Neural crest cell (in vitro differentiated cells): ENCODE results near the gene SMTNL1. TPM values are rescaled to one million over a fixed set of nuclear protein-coding genes. Genes with fewer than 3 reads are reported as not detected.
A peak's percentile ranks its signal among the peaks of the same experiment; 100 is the strongest.

Source experiments
- DNase-seq: peaks from one replicate; pipeline ENCODE4 v3.0.0; 2021; ENCODE audit warnings: low read depth, mixed read lengths, low spot score
- H3K27ac Mint-ChIP-seq: one replicate; pipeline ENCODE4 v1.8.0; 2021; ENCODE audit warnings: mild to moderate bottlenecking, mixed read lengths; ENCODE audit not compliant: unreplicated experiment
- H3K27me3 Mint-ChIP-seq: 2 replicates; pipeline ENCODE4 v1.8.0; 2021; ENCODE audit warnings: low read depth, mild to moderate bottlenecking, mixed read lengths
- H3K36me3 Mint-ChIP-seq: 2 replicates; pipeline ENCODE4 v1.8.0; 2021; ENCODE audit warnings: low read depth, mild to moderate bottlenecking, mixed read lengths
- H3K4me1 Mint-ChIP-seq: 2 replicates; pipeline ENCODE4 v1.8.0; 2021; ENCODE audit warnings: mixed read lengths
- H3K4me3 Mint-ChIP-seq: one replicate; pipeline ENCODE4 v1.8.0; 2021; ENCODE audit warnings: mild to moderate bottlenecking, mixed read lengths
- H3K9me3 Mint-ChIP-seq: 2 replicates; pipeline ENCODE4 v1.8.0; 2021; ENCODE audit warnings: mixed read lengths
- total RNA-seq: library from RNA; stranded (reverse); gene quantifications from 2 replicates; pipeline ENCODE4 v1.2.1, GENCODE V29; 2021
- TF ChIP-seq, protein P1 (sequence below): fragments of 200-600 bp; sonication (generic); conservative IDR thresholded peaks from 2 replicates; pipeline ENCODE4 v1.5.0; 2021; ENCODE audit warnings: antibody characterized with exemption, mild to moderate bottlenecking

The SMTNL1 gene
- total RNA-seq, 1 donor from 2014 or later = not detected

DNA sequence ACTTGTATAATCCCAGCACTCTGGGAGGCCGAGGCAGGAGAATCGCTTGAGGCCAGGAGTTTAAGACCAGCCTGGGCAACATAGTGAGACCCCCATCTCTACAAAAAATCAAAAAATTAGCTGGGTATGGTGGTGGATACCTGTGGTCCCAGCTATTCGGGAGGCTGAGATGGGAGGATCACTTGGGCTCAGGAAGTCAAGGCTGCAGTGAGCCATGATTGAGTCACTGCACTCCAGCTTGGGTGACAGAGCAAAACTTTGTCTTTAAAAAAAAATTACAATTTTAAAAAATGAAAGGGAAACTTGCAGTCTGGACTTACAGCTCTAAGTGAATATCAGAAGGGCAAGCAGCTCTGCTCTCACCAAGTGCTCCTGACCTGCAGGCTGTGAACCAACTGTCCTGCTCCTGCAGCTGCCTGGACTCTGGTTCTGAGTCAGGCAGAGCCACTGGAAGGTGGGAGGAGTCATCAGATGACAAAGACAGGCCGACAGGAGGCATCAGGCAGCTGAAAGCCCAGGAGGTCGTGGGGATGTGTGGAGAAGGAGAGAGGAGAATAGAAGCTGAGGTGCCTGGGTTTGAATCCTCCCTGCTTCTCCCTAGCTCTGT lies 9.6 kb downstream of the SMTNL1 start:
- no peak for DNase-seq
- Mint-ChIP-seq H3K9me3 (no peaks in the 10 kb centered on the region), H3K36me3 (peaks cover 2% of the 10 kb centered on the region), H3K27ac (peak overlapping the region; percentile 50), H3K4me1 (peaks cover 4% of the 10 kb centered on the region), H3K27me3 (peaks cover 7% of the 10 kb centered on the region), H3K4me3 (no peak overlapping the region)
- TF ChIP-seq, protein P1, sequence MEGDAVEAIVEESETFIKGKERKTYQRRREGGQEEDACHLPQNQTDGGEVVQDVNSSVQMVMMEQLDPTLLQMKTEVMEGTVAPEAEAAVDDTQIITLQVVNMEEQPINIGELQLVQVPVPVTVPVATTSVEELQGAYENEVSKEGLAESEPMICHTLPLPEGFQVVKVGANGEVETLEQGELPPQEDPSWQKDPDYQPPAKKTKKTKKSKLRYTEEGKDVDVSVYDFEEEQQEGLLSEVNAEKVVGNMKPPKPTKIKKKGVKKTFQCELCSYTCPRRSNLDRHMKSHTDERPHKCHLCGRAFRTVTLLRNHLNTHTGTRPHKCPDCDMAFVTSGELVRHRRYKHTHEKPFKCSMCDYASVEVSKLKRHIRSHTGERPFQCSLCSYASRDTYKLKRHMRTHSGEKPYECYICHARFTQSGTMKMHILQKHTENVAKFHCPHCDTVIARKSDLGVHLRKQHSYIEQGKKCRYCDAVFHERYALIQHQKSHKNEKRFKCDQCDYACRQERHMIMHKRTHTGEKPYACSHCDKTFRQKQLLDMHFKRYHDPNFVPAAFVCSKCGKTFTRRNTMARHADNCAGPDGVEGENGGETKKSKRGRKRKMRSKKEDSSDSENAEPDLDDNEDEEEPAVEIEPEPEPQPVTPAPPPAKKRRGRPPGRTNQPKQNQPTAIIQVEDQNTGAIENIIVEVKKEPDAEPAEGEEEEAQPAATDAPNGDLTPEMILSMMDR = no peak

DNA sequence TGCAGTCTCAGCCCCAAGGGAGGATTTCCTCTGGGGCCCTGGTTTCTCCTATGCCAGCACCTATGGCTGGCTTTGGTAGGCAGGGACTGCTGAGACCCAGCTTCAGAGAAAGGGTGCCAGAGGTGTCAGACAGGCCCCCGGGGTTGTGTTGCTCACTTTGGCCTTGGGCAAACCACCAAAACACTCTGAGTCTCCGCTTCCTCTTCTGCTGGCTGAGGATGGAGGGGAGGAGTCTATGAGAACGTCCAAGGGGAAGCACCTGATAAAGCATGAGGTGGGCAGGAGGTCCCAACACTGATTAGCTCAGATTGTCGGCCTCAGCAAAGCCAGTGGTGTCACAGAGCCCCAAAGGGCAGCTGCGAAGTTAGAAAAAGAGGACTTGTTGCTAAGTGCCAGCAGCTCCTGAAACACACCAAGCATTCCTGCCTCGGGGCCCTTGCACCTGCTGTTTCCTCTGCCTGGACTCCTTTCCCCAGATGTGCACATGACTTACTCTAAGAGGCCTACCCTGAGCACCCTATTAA lies 10.5 kb downstream of the SMTNL1 start:
- H3K36me3 Mint-ChIP-seq = peaks cover 2% of the 10 kb centered on the region
- H3K4me1 Mint-ChIP-seq = peaks cover 4% of the 10 kb centered on the region
- H3K27me3 Mint-ChIP-seq = peaks cover 3% of the 10 kb centered on the region
- TF ChIP-seq, protein P1 = no peak
- no peak overlapping the region for H3K4me3 Mint-ChIP-seq
- H3K9me3 Mint-ChIP-seq = no peaks in the 10 kb centered on the region
- no peak for DNase-seq
- H3K27ac Mint-ChIP-seq = no peak overlapping the region

DNA sequence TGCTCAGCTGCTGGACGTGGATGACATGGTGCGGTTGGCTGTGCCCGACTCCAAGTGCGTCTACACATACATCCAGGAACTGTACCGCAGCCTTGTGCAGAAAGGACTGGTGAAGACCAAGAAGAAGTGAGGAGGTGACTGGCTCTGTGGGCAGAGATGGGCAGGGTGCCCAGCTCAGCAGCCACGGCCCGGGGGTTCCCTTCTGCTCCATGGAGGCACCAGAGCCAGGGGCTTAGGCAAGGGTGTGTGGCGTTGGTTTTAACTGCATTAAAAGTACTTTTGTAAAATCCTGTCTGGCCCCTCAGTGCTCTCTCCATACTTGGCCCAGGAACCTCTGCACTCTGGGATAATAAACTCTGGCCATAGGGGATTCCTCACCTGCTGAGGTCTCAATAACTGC lies 12.6 kb downstream of the SMTNL1 start:
- Mint-ChIP-seq H3K27ac (no peak overlapping the region), H3K4me3 (no peak overlapping the region), H3K4me1 (peaks cover 4% of the 10 kb centered on the region), H3K36me3 (peaks cover 2% of the 10 kb centered on the region), H3K9me3 (no peaks in the 10 kb centered on the region), H3K27me3 (no peaks in the 10 kb centered on the region)
- DNase-seq = no peak
- TF ChIP-seq, protein P1 = no peak

DNA sequence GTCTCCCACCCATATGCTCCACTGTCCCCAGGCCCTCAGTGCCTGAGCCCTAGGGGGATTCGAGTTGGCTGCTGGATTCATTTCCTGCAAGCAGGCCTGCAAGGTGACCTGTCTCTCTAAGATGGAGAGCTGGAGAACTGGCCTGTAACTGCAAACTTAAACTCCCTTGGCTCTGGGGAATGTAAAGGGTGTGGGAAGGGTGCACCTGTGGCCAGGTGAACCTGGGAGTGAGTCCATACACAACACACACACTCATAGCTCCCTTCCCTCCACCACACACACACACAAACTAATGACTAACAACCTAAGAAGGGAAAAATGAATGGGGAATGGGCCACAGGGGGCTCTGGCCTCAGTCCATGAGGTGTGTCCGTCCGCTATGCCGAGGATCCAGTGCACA lies 14.5 kb downstream of the SMTNL1 start:
- H3K27me3 Mint-ChIP-seq = no peaks in the 10 kb centered on the region
- no peak overlapping the region for H3K27ac Mint-ChIP-seq
- H3K36me3 Mint-ChIP-seq = peaks cover 5% of the 10 kb centered on the region
- H3K4me1 Mint-ChIP-seq = peaks cover 4% of the 10 kb centered on the region
- no peaks in the 10 kb centered on the region for H3K9me3 Mint-ChIP-seq
- TF ChIP-seq, protein P1 = no peak
- no peak overlapping the region for H3K4me3 Mint-ChIP-seq
- DNase-seq = no peak

DNA sequence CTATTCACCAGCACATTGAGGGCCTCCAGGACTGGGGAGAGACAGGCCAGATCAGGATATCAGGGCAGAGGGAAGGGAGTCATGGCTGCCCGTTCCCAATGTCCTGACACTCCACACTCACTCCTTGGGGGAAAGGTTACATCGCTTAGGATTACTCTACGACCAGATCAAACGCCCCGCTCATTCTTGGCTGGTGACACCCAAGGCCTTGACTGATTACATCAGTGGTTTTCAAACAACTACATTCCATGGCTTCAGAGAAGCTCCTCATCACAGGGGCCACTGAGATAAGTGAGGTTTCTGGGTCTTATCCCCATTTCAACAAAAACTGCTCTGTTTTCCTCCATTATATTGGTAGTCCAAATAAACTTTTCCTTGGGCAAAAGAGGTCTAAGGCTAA lies 15.1 kb downstream of the SMTNL1 start:
- TF ChIP-seq, protein P1 = no peak
- no peak overlapping the region for H3K27ac Mint-ChIP-seq
- no peaks in the 10 kb centered on the region for H3K9me3 Mint-ChIP-seq
- H3K4me1 Mint-ChIP-seq = no peaks in the 10 kb centered on the region
- DNase-seq = no peak
- no peak overlapping the region for H3K4me3 Mint-ChIP-seq
- no peaks in the 10 kb centered on the region for H3K27me3 Mint-ChIP-seq
- H3K36me3 Mint-ChIP-seq = peaks cover 5% of the 10 kb centered on the region
